H9 (cell line): ENCODE measurements around the gene CTDSPL. TPM values are rescaled to one million over a fixed set of nuclear protein-coding genes. Genes with fewer than 3 reads are reported as not detected.

Source experiments
- DNase-seq: peaks from one replicate; pipeline ENCODE4 v3.0.0-alpha.2; 2017
- H2AFZ ChIP-seq: one replicate; pipeline ENCODE4 v1.6.1; 2013; ENCODE audit warnings: mild to moderate bottlenecking, low read length, control low read depth, moderate library complexity
- H2AK5ac ChIP-seq: 2 replicates; pipeline ENCODE4 v1.6.1; 2013; ENCODE audit warnings: low read length, control low read depth, mixed read lengths; ENCODE audit not compliant: insufficient read length
- H2BK120ac ChIP-seq: one replicate; pipeline ENCODE4 v1.6.1; 2013; ENCODE audit warnings: low read depth, mild to moderate bottlenecking, low read length, control low read depth, inconsistent platforms; ENCODE audit not compliant: poor library complexity, severe bottlenecking
- H2BK12ac ChIP-seq: 2 replicates; pipeline ENCODE4 v1.6.1; 2013; ENCODE audit warnings: low read length, control low read depth, mixed read lengths, low read depth; ENCODE audit not compliant: insufficient read length
- H2BK15ac ChIP-seq: 2 replicates; pipeline ENCODE4 v1.6.1; 2013; ENCODE audit warnings: low read depth, low read length, control low read depth
- H2BK20ac ChIP-seq: one replicate; pipeline ENCODE4 v1.6.1; 2013; ENCODE audit warnings: low read depth, mild to moderate bottlenecking, low read length, control low read depth, inconsistent platforms; ENCODE audit not compliant: poor library complexity, severe bottlenecking
- H2BK5ac ChIP-seq: 2 replicates; pipeline ENCODE4 v1.6.1; 2013; ENCODE audit warnings: low read length, control low read depth, mixed read lengths; ENCODE audit not compliant: insufficient read length
- H3K14ac ChIP-seq: 2 replicates; pipeline ENCODE4 v1.6.1; 2013; ENCODE audit warnings: low read length, control low read depth; ENCODE audit not compliant: insufficient read depth
- H3K18ac ChIP-seq: 2 replicates; pipeline ENCODE4 v1.6.1; 2013; ENCODE audit warnings: low read depth, mild to moderate bottlenecking, mixed read lengths, low read length, control low read depth; ENCODE audit not compliant: insufficient read length
- H3K23ac ChIP-seq: 2 replicates; pipeline ENCODE4 v1.6.1; 2013; ENCODE audit warnings: low read length, control low read depth, mixed read lengths, low read depth; ENCODE audit not compliant: insufficient read length
- H3K23me2 ChIP-seq: 2 replicates; pipeline ENCODE4 v1.6.1; 2013; ENCODE audit warnings: low read depth, mild to moderate bottlenecking, mixed read lengths, low read length, control low read depth; ENCODE audit not compliant: insufficient read length, poor library complexity, severe bottlenecking
- H3K27ac ChIP-seq: 2 replicates; pipeline ENCODE4 v1.5.1; 2013; ENCODE audit warnings: low read length, control low read depth, mixed read lengths, low read depth; ENCODE audit not compliant: insufficient read length
- H3K27me3 ChIP-seq: 2 replicates; pipeline ENCODE4 v1.6.1; 2013; ENCODE audit warnings: low read length, control low read depth, inconsistent platforms; ENCODE audit not compliant: insufficient read depth
- H3K4ac ChIP-seq: 2 replicates; pipeline ENCODE4 v1.6.1; 2013; ENCODE audit warnings: low read depth, mild to moderate bottlenecking, control low read depth, inconsistent platforms, low read length, moderate library complexity
- H3K4me1 ChIP-seq: 2 replicates; pipeline ENCODE4 v1.6.1; 2013; ENCODE audit warnings: low read length, control low read depth, inconsistent platforms; ENCODE audit not compliant: insufficient read depth
- H3K4me2 ChIP-seq: 2 replicates; pipeline ENCODE4 v1.6.1; 2013; ENCODE audit warnings: low read length, control low read depth, mixed read lengths; ENCODE audit not compliant: insufficient read length, insufficient read depth
- H3K56ac ChIP-seq: 2 replicates; pipeline ENCODE4 v1.6.1; 2013; ENCODE audit warnings: low read depth, mild to moderate bottlenecking, mixed read lengths, low read length, control low read depth; ENCODE audit not compliant: insufficient read length
- H3K79me1 ChIP-seq: 2 replicates; pipeline ENCODE4 v1.6.1; 2013; ENCODE audit warnings: low read depth, mild to moderate bottlenecking, moderate library complexity, low read length, control low read depth, inconsistent platforms; ENCODE audit not compliant: insufficient read depth, poor library complexity, severe bottlenecking
- H3K79me2 ChIP-seq: 2 replicates; pipeline ENCODE4 v1.6.1; 2013; ENCODE audit warnings: low read length, control low read depth, inconsistent platforms; ENCODE audit not compliant: insufficient read depth
- H3K9ac ChIP-seq: 2 replicates; pipeline ENCODE4 v1.6.1; 2013; ENCODE audit warnings: low read length, control low read depth, mixed read lengths; ENCODE audit not compliant: insufficient read length; ENCODE audit errors: extremely low read depth
- H3K9me3 ChIP-seq: one replicate; pipeline ENCODE4 v1.6.1; 2013; ENCODE audit warnings: low read depth, low read length, inconsistent platforms; ENCODE audit not compliant: control insufficient read depth
- H3T11ph ChIP-seq: one replicate; pipeline ENCODE4 v1.6.1; 2013; ENCODE audit warnings: mild to moderate bottlenecking, low read length, control low read depth, inconsistent platforms
- H4K20me1 ChIP-seq: one replicate; pipeline ENCODE4 v1.6.1; 2013; ENCODE audit not compliant: control insufficient read depth, insufficient read length, insufficient read depth
- H4K5ac ChIP-seq: 2 replicates; pipeline ENCODE4 v1.6.1; 2013; ENCODE audit warnings: low read depth, mild to moderate bottlenecking, mixed read lengths, low read length, control low read depth; ENCODE audit not compliant: insufficient read length
- H4K8ac ChIP-seq: replicated peaks from 2 replicates; pipeline ENCODE4 v1.6.1; 2013; ENCODE audit warnings: low read length, control low read depth, mixed read lengths, low read depth; ENCODE audit not compliant: insufficient read length
- H4K91ac ChIP-seq: 2 replicates; pipeline ENCODE4 v1.6.1; 2013; ENCODE audit warnings: low read depth, mild to moderate bottlenecking, moderate library complexity, mixed read lengths, low read length, control low read depth; ENCODE audit not compliant: insufficient read length
- H3K27ac Mint-ChIP-seq, 3 experiments: 2 replicates in 2 of 3; 3 replicates in 1 of 3; pipeline ENCODE4 v1.8.0; 2020 to 2021; ENCODE audit warnings: mixed read lengths in 3 of 3, mild to moderate bottlenecking in 1 of 3, moderate library complexity in 1 of 3
- H3K27me3 Mint-ChIP-seq: 2 replicates; pipeline ENCODE4 v1.8.0; 2021; ENCODE audit warnings: low read depth, mild to moderate bottlenecking, moderate library complexity, mixed read lengths
- H3K36me3 Mint-ChIP-seq, 3 experiments: 2 replicates in 2 of 3; 3 replicates in 1 of 3; pipeline ENCODE4 v1.8.0; 2020 to 2021; ENCODE audit warnings: low read depth in 3 of 3, mixed read lengths in 3 of 3; ENCODE audit not compliant: insufficient read depth in 1 of 3
- H3K4me1 Mint-ChIP-seq, 2 experiments: 2 replicates each; pipeline ENCODE4 v1.8.0; 2020; ENCODE audit warnings: mixed read lengths in 2 of 2
- H3K4me3 Mint-ChIP-seq, 2 experiments: 2 replicates in 1 of 2; 3 replicates in 1 of 2; pipeline ENCODE4 v1.8.0; 2020 to 2021; ENCODE audit warnings: mild to moderate bottlenecking in 2 of 2, mixed read lengths in 2 of 2, moderate library complexity in 1 of 2
- H3K9me3 Mint-ChIP-seq, 2 experiments: 2 replicates in 1 of 2; 3 replicates in 1 of 2; pipeline ENCODE4 v1.8.0; 2020; ENCODE audit warnings: mild to moderate bottlenecking in 2 of 2, mixed read lengths in 2 of 2, moderate library complexity in 1 of 2
- WGBS: extraction: QIAGEN DNeasy Blood & Tissue Kit; methylation state at CpG from one replicate; pipeline ENCODE4 v1.1.7; 2013; ENCODE audit warnings: missing lambda C conversion rate, low lambda C conversion rate, mixed read lengths; ENCODE audit not compliant: insufficient read length; ENCODE audit errors: extremely low coverage; 5-methylcytosine and 5-hydroxymethylcytosine counted together
- total RNA-seq: library from RNA; stranded (reverse); gene quantifications from 2 replicates; pipeline ENCODE4 v1.2.1, GENCODE V29; 2021
- TF ChIP-seq, protein P1 (sequence below): fragments of 200-600 bp; sonication (generic); conservative IDR thresholded peaks from 3 replicates; pipeline ENCODE4 v1.8.0; 2021; ENCODE audit warnings: antibody characterized with exemption, mild to moderate bottlenecking

The CTDSPL gene
- total RNA-seq, 1 experiment from 2014 or later = 20.8 TPM

GRCh38 chr3:37909067-37909911 is 47.6 kb downstream of the CTDSPL start:
- Histone ChIP-seq H2BK20ac (no peak overlapping the region), H3K18ac (no peak overlapping the region), H3K4ac (no peak overlapping the region; the same call in 1 of the 2 replicates), H4K5ac (no peak overlapping the region), H3K4me1 (peaks cover 5% of the 10 kb centered on the region), H2BK5ac (no peak overlapping the region), H4K20me1 (no peaks in the 10 kb centered on the region), H3K27ac (no peak overlapping the region), H2AFZ (no peak overlapping the region), H3K56ac (no peak overlapping the region), H3T11ph (no peak overlapping the region), H2BK120ac (no peak overlapping the region), H3K23ac (no peak overlapping the region), H2BK15ac (no peak overlapping the region), H3K23me2 (no peaks in the 10 kb centered on the region), H2AK5ac (no peak overlapping the region), H4K8ac (no peak overlapping the region), H3K9ac (no peak overlapping the region), H3K27me3 (no peaks in the 10 kb centered on the region), H3K79me2 (peaks cover 4% of the 10 kb centered on the region; the same call in 1 of the 2 replicates), H3K14ac (no peak overlapping the region), H2BK12ac (no peak overlapping the region), H3K4me2 (no peak overlapping the region), H3K9me3 (no peaks in the 10 kb centered on the region), H4K91ac (no peak overlapping the region), H3K79me1 (no peaks in the 10 kb centered on the region)
- Mint-ChIP-seq H3K27ac (no peak overlapping the region), H3K4me3 (no peak overlapping the region), H3K9me3 (no peaks in the 10 kb centered on the region), H3K27me3 (no peaks in the 10 kb centered on the region), H3K36me3 (no peaks in the 10 kb centered on the region), H3K4me1 (peaks cover 28 to 33% of the 10 kb centered on the region in 2 experiments)
- no peak for DNase-seq
- TF ChIP-seq, protein P1, sequence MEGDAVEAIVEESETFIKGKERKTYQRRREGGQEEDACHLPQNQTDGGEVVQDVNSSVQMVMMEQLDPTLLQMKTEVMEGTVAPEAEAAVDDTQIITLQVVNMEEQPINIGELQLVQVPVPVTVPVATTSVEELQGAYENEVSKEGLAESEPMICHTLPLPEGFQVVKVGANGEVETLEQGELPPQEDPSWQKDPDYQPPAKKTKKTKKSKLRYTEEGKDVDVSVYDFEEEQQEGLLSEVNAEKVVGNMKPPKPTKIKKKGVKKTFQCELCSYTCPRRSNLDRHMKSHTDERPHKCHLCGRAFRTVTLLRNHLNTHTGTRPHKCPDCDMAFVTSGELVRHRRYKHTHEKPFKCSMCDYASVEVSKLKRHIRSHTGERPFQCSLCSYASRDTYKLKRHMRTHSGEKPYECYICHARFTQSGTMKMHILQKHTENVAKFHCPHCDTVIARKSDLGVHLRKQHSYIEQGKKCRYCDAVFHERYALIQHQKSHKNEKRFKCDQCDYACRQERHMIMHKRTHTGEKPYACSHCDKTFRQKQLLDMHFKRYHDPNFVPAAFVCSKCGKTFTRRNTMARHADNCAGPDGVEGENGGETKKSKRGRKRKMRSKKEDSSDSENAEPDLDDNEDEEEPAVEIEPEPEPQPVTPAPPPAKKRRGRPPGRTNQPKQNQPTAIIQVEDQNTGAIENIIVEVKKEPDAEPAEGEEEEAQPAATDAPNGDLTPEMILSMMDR = no peak
- no CpG with 5 or more reads among the region's 5 CpGs for WGBS
